ENCODE data around the gene ALDOA.
A peak's percentile ranks its signal among the peaks of the same experiment; 100 is the strongest.
"Not testable (repeated sequence)": the region's sequence is repeated elsewhere in the genome, so short reads cannot be mapped to it uniquely, and the experiment has no call there.

ALDOA gene

GRCh38 chr16:30065102-30065942 lies at the start of gene ALDOA:
TSS of gene ALDOA (plus strand) at chr16:30065760. CDS start at chr16:30066898, 1,138 bp downstream.
- peaks cover 38% of the 10 kb centered on the region for H3K36me3 Mint-ChIP-seq (ENCODE audit: low read depth)

GRCh38 chr16:30016555-30017276 lies 48.8 kb upstream of the ALDOA start:
- Mint-ChIP-seq H3K4me3 (no peak overlapping the region), H3K36me3 (ENCODE audit: low read depth) (peaks cover 1% of the 10 kb centered on the region), H3K4me1 (ENCODE audit: low read depth) (peaks cover 8% of the 10 kb centered on the region), H3K27me3 (ENCODE audit: low read depth) (peaks cover 55% of the 10 kb centered on the region), H3K27ac (no peak overlapping the region), H3K9me3 (no peaks in the 10 kb centered on the region)

More at GRCh38 chr16:30065102-30065942, at the start of gene ALDOA:
- peaks cover 34% of the 10 kb centered on the region for H3K4me1 Mint-ChIP-seq (ENCODE audit: low read depth)
- H3K4me3 Mint-ChIP-seq, result peak within 1 kb of the TSS; percentile 99
- peak within 1 kb of the TSS; percentile 98 for H3K27ac Mint-ChIP-seq
- H3K27me3 Mint-ChIP-seq (ENCODE audit: low read depth), result no peaks in the 10 kb centered on the region
- no peaks in the 10 kb centered on the region for H3K9me3 Mint-ChIP-seq

- Mint-ChIP-seq H3K27me3 (ENCODE audit: low read depth) (peaks cover 49% of the 10 kb centered on the region), H3K27ac (no peak overlapping the region), H3K4me1 (ENCODE audit: low read depth) (peaks cover 5% of the 10 kb centered on the region), H3K36me3 (ENCODE audit: low read depth) (no peaks in the 10 kb centered on the region), H3K4me3 (no peak overlapping the region), H3K9me3 (no peaks in the 10 kb centered on the region)
These were observed 48.3 kb upstream of the ALDOA start for GRCh38 chr16:30017277-30017656.

- H3K9me3 Mint-ChIP-seq; H3K27ac Mint-ChIP-seq; H3K36me3 Mint-ChIP-seq (ENCODE audit: low read depth); H3K4me3 Mint-ChIP-seq; H3K4me1 Mint-ChIP-seq (ENCODE audit: low read depth): not testable (repeated sequence)
- peaks cover 43% of the 10 kb centered on the region for H3K27me3 Mint-ChIP-seq (ENCODE audit: low read depth)
These were observed 47.6 kb upstream of the ALDOA start for GRCh38 chr16:30017937-30018336.

- no peak overlapping the region for H3K27ac Mint-ChIP-seq
- peaks cover 42% of the 10 kb centered on the region for H3K27me3 Mint-ChIP-seq (ENCODE audit: low read depth)
These were observed 46.8 kb upstream of the ALDOA start for GRCh38 chr16:30018731-30019158.

GRCh38 chr16:30022887-30023286 lies 42.7 kb upstream of the ALDOA start, which contains the start of gene C16orf92:
TSS of gene C16orf92 (plus strand) at chr16:30023198. CDS start at chr16:30023341, 143 bp downstream.
- Mint-ChIP-seq H3K27ac (no peak within 1 kb of the TSS), H3K4me1 (ENCODE audit: low read depth) (peaks cover 7% of the 10 kb centered on the region), H3K4me3 (no peak within 1 kb of the TSS), H3K36me3 (ENCODE audit: low read depth) (no peaks in the 10 kb centered on the region), H3K9me3 (no peaks in the 10 kb centered on the region), H3K27me3 (ENCODE audit: low read depth) (peaks cover 39% of the 10 kb centered on the region)

More at GRCh38 chr16:30018731-30019158, 46.8 kb upstream of the ALDOA start:
- Mint-ChIP-seq H3K4me1 (ENCODE audit: low read depth) (peaks cover 5% of the 10 kb centered on the region), H3K36me3 (ENCODE audit: low read depth) (no peaks in the 10 kb centered on the region), H3K4me3 (no peak overlapping the region), H3K9me3 (no peaks in the 10 kb centered on the region)

- Mint-ChIP-seq H3K9me3 (no peaks in the 10 kb centered on the region), H3K27me3 (ENCODE audit: low read depth) (peaks cover 41% of the 10 kb centered on the region), H3K4me1 (ENCODE audit: low read depth) (peaks cover 7% of the 10 kb centered on the region), H3K4me3 (no peak overlapping the region), H3K36me3 (ENCODE audit: low read depth) (no peaks in the 10 kb centered on the region), H3K27ac (no peak overlapping the region)
These were observed 42.0 kb upstream of the ALDOA start for GRCh38 chr16:30023586-30023985.

- Mint-ChIP-seq H3K27me3 (ENCODE audit: low read depth) (peaks cover 40% of the 10 kb centered on the region), H3K4me3 (no peak overlapping the region), H3K9me3 (no peaks in the 10 kb centered on the region), H3K27ac (no peak overlapping the region), H3K4me1 (ENCODE audit: low read depth) (peaks cover 7% of the 10 kb centered on the region), H3K36me3 (ENCODE audit: low read depth) (no peaks in the 10 kb centered on the region)
These were observed 41.1 kb upstream of the ALDOA start for GRCh38 chr16:30024451-30024850.

GRCh38 chr16:30025156-30025555 lies 40.4 kb upstream of the ALDOA start:
- H3K36me3 Mint-ChIP-seq (ENCODE audit: low read depth), result no peaks in the 10 kb centered on the region
- H3K4me3 Mint-ChIP-seq, result no peak overlapping the region
- H3K4me1 Mint-ChIP-seq (ENCODE audit: low read depth), result peaks cover 7% of the 10 kb centered on the region
- H3K9me3 Mint-ChIP-seq, result no peaks in the 10 kb centered on the region
- peaks cover 47% of the 10 kb centered on the region for H3K27me3 Mint-ChIP-seq (ENCODE audit: low read depth)
- no peak overlapping the region for H3K27ac Mint-ChIP-seq

GRCh38 chr16:30025574-30025973 lies 40.0 kb upstream of the ALDOA start:
- peaks cover 8% of the 10 kb centered on the region for H3K4me1 Mint-ChIP-seq (ENCODE audit: low read depth)
- H3K27ac Mint-ChIP-seq, result no peak overlapping the region

GRCh38 chr16:30026449-30026848 lies 39.1 kb upstream of the ALDOA start:
- no peak overlapping the region for H3K27ac Mint-ChIP-seq
- H3K4me3 Mint-ChIP-seq, result no peak overlapping the region
- no peaks in the 10 kb centered on the region for H3K36me3 Mint-ChIP-seq (ENCODE audit: low read depth)
- peaks cover 40% of the 10 kb centered on the region for H3K27me3 Mint-ChIP-seq (ENCODE audit: low read depth)
- no peaks in the 10 kb centered on the region for H3K9me3 Mint-ChIP-seq
- H3K4me1 Mint-ChIP-seq (ENCODE audit: low read depth), result peaks cover 3% of the 10 kb centered on the region

More at GRCh38 chr16:30025574-30025973, 40.0 kb upstream of the ALDOA start:
- H3K27me3 Mint-ChIP-seq (ENCODE audit: low read depth), result peaks cover 46% of the 10 kb centered on the region
- no peak overlapping the region for H3K4me3 Mint-ChIP-seq
- no peaks in the 10 kb centered on the region for H3K9me3 Mint-ChIP-seq
- no peaks in the 10 kb centered on the region for H3K36me3 Mint-ChIP-seq (ENCODE audit: low read depth)

GRCh38 chr16:30027588-30028437 lies 37.7 kb upstream of the ALDOA start:
- H3K9me3 Mint-ChIP-seq, result no peaks in the 10 kb centered on the region

GRCh38 chr16:30028438-30029076 lies 37.0 kb upstream of the ALDOA start:
- no peak overlapping the region for H3K27ac Mint-ChIP-seq
- no peaks in the 10 kb centered on the region for H3K9me3 Mint-ChIP-seq
- no peak overlapping the region for H3K4me3 Mint-ChIP-seq
- peaks cover 51% of the 10 kb centered on the region for H3K27me3 Mint-ChIP-seq (ENCODE audit: low read depth)
- peaks cover 2% of the 10 kb centered on the region for H3K36me3 Mint-ChIP-seq (ENCODE audit: low read depth)
- peaks cover 7% of the 10 kb centered on the region for H3K4me1 Mint-ChIP-seq (ENCODE audit: low read depth)

More at GRCh38 chr16:30027588-30028437, 37.7 kb upstream of the ALDOA start:
- H3K36me3 Mint-ChIP-seq (ENCODE audit: low read depth), result peaks cover 2% of the 10 kb centered on the region
- H3K27me3 Mint-ChIP-seq (ENCODE audit: low read depth), result peaks cover 51% of the 10 kb centered on the region
- H3K4me3 Mint-ChIP-seq, result no peak overlapping the region
- peaks cover 7% of the 10 kb centered on the region for H3K4me1 Mint-ChIP-seq (ENCODE audit: low read depth)
- no peak overlapping the region for H3K27ac Mint-ChIP-seq

Data from T-helper 1 cell treated with Interleukin-12 subunit alpha and Interleukin-12 subunit beta and Interleukin-4 antibody, amounts not matched to agents 30 μg/mL and 1 μg/mL, for 36 hours (primary cell).